IPS-NIHi7 (cell line): ENCODE data around the gene PAPPA2.
"Not testable (repeated sequence)": the region's sequence is repeated elsewhere in the genome, so short reads cannot be mapped to it uniquely, and the experiment has no call there.

Experiments used
- DNase-seq: peaks from one replicate; pipeline ENCODE4 v3.0.0; 2012; ENCODE audit warnings: mixed read lengths; ENCODE audit errors: extremely low spot score

PAPPA2 gene, protein sequence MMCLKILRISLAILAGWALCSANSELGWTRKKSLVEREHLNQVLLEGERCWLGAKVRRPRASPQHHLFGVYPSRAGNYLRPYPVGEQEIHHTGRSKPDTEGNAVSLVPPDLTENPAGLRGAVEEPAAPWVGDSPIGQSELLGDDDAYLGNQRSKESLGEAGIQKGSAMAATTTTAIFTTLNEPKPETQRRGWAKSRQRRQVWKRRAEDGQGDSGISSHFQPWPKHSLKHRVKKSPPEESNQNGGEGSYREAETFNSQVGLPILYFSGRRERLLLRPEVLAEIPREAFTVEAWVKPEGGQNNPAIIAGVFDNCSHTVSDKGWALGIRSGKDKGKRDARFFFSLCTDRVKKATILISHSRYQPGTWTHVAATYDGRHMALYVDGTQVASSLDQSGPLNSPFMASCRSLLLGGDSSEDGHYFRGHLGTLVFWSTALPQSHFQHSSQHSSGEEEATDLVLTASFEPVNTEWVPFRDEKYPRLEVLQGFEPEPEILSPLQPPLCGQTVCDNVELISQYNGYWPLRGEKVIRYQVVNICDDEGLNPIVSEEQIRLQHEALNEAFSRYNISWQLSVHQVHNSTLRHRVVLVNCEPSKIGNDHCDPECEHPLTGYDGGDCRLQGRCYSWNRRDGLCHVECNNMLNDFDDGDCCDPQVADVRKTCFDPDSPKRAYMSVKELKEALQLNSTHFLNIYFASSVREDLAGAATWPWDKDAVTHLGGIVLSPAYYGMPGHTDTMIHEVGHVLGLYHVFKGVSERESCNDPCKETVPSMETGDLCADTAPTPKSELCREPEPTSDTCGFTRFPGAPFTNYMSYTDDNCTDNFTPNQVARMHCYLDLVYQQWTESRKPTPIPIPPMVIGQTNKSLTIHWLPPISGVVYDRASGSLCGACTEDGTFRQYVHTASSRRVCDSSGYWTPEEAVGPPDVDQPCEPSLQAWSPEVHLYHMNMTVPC (N-terminal part only)

DNA sequence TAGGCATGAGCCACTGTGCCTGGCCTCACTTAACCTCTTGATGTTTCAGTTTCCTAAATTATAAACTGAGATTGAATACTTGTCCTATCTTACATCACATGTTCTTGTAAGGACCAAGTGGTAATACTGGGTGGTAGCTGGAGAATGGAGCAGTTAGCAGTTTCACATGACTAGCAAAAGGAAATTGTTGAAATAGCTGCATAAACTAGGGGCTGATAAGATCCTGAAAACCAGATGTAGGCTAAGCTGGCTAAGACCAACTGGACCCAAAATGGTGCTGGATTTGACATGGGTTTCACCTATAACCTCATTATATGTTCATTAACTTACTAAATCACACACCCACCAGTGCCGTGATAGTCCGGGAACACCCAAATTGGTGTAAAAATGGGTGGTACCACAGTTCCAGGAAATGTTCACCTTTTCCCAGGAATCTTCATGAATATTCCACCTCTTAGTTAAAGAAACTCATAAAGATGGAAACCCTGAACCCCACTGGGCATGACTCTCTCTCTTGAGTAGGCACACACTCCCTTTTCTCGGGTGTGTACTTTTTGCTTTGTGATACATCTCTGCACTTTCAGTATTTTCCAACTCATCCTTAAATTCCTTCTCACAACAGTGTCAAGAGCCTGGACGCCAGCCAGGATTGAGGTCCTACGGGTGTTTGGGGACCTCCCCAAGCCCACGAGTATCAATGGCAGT is at the start of gene PAPPA2:
Gene PAPPA2, plus strand, starts transcription at position 502 of the 705 bp plus-strand sequence. CDS start 93,148 bp downstream, outside the sequence.
- DNase-seq, result no peak

DNA sequence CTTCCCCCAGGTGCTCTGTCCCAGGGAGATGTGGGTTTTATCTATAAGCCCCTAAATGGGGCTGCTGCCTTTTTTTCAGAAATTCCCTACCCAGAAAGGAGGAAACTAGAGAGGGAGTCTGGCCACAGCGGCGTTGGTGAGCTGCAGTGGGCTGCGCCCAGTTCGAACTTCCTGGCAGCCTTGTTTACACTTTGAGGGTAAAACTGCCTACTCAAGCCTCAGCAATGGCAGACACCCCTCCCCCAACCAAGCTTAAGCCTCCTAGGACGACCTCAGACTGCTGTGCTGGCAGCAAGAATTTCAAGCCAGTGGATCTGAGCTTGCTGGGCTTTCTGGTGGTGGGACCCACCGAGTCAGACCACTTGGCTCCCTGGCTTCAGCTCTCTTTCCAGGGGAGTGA is 46.2 kb upstream of the PAPPA2 start:
- DNase-seq, result no peak

DNA sequence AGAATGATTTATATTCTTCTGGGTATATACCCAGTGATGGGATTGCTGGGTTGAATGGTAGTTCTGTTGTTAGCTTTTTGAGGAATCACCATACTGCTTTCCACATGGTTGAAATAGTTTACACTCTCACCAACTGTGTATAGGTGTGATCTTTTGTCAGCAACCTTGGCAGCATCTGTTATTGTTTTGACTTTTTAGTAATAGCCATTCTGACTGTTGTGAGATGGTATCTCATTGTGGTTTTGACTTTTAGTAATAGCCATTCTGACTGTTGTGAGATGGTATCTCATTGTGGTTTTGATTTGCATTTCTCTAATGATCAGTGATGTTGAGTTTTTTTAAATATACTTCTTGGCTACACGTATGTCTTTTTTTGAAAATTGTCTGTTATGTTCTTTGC is 43.4 kb upstream of the PAPPA2 start:
- not testable (repeated sequence) for DNase-seq

DNA sequence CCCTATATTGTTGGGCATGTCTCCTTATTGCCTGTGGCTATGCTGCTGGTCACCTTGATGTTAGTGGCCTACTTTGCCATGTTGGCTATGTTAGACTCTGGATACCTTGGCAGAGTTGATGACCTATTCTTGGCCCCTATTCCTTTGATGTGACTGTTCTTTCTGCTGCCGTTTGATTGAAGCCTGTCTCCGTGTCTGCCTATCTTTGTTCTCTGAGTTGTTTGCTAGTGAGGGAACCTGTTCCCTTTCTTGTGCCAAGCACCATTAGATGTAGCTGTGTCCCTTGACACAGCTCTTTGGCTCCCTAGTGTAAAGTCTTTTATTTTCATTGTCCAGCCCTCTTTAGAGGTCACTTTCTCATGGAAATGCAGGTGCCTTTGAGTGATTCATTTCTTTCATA is 28.7 kb upstream of the PAPPA2 start:
- DNase-seq, result no peak

DNA sequence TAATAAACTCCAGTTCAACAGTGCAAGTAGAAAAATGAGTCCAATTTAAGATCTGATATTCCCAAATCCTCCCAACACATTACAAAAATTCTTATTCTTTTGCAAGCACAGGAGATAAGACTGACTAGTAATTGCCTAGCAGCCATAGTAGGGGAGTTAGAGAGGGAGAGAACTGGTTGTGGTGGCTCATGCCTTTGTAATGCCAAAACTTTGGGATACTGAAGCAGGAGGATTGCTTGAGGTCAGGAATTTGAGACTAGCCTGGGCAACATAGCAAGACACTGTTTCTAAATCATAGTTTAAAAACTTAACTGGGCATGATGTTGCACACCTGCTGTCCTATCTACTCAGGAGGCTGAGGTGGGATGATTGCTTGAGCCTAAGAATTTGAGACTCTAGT is 26.7 kb upstream of the PAPPA2 start:
- no peak for DNase-seq

DNA sequence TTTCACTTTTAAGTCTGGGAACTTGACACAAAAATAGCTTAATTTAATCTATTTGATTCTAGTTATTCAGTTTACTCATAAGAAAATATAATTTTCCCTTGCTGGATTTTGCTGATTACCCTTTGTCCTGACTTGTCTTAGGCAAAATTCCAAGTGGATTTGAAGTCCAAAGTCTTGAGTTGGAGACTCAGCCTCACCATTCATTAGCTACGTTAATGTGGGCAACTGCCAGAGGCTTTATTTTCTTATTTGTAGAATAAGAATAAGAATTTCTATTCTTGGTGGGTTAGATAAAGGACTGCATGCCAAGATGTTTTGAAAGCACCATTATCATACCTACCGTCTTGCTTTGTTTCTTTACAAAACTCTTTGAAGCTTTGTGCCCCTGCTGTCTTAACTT is 22.8 kb upstream of the PAPPA2 start:
- DNase-seq, result no peak

DNA sequence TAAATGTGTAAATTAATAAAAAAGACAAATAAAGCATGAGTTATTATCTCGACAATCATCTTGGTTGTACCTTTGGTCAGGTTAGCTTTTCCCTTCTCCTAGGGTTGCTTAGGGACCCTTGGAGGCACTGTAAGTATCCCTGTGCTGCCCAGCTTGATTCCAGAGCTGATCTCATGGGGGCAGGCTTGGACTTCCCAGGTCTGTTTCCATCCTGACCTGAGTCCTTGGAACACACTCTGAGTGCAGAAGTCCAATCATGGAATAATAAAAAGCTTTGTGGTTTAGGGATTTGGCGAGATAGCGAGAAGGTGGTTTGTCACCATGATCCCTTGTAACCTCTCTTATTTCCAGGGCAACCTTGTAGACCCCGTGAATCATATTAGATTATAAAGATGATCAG is 18.7 kb upstream of the PAPPA2 start:
- DNase-seq, result no peak

DNA sequence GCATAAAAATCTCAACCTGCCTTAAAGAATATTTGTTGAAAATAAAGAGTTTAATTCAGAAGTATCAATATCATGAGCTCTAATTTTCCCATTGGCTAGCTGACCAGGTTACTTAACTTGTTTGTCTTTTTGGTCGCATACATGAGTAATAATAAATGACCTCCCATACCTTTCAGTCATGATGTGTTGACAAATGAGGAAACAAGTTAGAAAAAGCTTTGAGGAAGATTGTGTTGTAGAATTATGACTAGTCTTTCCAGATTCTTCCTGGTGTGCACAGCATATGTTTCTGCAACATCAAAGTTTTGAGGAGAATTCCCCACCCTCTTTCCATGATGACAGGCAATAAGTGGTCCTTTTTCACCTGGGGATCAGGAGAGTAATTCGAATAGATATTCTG is 17.6 kb upstream of the PAPPA2 start:
- no peak for DNase-seq

DNA sequence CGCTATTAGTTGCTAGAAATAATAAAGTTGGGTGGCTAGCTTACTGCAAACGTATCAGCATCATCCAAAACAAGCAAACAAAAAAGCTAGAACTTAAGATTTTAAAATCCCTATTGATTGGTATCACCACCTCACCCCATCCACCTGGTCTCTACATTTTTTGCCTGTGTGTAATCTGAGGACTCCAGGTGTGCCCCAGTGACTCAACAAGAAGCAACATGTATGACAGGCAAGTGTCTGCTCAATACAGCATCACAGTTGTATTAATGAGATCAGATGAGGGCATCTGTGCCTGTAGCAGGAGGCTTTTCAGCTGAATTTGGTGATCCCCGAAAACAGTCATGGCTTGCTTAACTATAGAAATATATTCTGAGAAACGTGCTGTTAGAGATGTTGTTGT is 14.6 kb upstream of the PAPPA2 start:
- no peak for DNase-seq

DNA sequence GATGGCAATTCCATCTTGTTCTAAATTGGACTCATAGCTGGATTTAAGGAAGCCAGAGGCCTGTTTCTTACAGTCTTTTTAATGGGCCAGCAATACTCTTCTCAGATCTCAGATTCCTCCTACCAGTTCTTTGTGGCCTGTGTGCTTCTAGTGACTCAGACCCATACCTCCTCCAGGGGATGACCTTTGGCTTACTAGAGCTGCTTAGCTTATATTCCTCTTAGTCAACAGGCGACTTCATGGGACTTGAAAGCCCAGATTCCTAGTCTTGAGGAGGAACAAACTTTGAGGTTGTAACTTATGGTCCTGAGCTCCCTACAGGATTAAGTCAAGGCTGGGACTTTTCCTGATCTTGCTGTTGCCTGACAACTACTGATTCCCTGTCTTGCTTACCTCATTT is 12.4 kb upstream of the PAPPA2 start:
- no peak for DNase-seq

DNA sequence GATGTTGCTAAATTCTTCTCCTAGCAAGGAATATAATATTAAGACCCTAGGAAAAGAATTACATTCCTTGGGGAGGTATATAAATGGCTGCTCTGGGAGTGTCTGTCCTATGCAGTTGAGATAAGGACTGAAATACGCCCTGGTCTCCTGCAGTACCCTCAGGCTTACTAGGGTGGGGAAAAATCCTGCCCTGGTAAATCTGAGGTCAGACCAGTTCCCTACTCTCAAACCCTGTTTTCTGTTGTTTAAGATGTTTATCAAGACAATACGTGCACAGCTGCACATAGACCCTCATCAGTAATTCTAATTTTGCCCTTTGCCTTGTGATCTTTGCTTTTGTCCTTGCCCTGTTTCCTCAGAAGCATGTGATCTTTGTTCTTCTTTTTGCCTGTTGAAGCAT is 11.2 kb upstream of the PAPPA2 start:
- DNase-seq, result not testable (repeated sequence)

DNA sequence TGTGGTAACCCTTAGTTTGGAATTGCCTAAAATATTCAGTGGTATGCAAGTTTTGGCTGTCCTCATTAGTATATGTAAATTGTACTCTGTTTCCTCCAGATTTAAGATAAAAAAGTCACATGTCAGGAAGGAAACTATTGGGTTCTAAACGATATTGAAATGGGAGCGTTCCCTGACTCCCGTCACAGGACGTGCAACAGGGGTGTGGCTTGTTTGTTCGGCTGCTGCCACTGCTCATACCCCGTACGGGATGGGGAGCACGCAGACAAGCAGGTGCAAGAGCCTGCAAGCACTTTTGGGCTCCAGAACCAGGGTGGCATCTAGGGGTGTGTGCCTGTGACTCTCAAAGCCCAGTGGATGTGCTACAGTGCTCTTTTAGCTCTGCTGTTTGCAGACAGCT is 6.2 kb upstream of the PAPPA2 start:
- no peak for DNase-seq

DNA sequence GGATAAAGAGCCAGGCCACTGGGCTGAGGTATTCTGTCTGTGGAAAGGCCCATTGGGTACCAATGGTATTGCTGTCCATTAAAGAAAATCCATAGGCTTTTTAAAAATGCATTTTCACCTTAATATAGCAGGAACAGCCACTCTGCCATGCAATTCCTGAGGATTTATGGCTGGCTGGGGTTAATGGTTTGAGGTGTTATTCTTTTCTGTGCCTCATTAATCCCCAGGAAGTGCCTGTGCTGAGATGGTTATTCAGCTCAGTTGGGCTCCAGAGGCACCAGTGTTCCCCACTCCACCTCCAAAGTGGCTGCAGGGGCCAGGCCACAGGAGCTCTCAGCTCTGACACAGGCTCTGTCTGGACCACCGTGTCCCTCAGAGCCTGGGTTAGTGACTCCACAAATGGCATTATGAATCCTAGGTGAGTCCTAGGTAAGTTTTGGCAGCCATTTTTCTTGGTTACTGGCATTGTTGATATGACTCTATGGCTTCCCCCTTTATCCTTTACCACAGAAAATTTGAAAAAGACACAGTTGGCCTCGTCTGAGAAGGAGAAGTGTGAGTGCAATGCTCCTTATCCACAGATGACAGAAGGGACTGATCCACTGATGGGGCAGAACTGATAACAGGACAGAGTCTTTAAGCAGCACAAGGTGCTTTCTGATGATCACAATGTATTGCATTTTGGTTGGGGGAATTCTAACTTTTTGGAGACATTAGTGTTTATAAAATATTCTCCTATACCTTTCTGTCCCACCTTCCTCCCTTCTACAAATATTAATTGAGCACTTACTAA is 2.2 kb upstream of the PAPPA2 start:
- no peak for DNase-seq

DNA sequence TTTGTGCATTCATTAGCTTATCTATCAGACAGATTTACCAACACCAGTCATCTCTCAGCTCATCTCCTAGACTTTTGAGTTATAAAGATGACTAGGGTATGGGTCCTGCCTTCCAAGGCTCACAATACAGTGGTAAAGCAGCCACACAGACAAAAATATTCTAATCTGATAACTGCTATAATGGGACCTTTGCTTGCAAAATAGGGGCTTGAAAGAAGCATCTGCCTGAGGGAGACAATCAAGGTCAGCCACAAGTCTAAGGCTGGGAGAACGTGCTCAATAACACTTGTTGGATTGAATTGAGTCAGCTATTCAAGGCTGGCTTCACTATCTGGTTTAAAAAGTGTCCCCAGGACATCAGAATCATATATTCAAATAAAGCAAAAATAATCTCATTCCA is 1.4 kb upstream of the PAPPA2 start:
- no peak for DNase-seq

DNA sequence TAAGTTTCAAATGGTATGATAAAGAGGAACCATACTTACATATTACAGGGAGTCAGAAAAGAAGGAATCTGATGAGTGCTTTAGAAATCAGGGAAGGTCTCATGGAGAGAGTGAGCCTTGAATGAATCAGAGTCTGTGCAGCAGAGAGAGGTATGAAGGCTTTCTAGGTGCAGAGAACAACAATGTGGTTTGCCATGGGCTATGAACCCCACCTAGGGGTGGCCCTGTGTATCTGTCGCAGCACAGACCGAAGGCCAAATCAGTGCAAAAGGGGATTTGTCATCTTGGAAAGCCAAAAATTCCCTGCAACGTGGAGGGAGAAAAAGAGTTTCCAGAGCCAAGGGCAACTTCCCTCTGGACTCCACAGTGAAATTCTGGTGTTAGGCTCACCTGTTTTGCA is 3.5 kb downstream of the PAPPA2 start:
- DNase-seq, result peak; percentile 84

DNA sequence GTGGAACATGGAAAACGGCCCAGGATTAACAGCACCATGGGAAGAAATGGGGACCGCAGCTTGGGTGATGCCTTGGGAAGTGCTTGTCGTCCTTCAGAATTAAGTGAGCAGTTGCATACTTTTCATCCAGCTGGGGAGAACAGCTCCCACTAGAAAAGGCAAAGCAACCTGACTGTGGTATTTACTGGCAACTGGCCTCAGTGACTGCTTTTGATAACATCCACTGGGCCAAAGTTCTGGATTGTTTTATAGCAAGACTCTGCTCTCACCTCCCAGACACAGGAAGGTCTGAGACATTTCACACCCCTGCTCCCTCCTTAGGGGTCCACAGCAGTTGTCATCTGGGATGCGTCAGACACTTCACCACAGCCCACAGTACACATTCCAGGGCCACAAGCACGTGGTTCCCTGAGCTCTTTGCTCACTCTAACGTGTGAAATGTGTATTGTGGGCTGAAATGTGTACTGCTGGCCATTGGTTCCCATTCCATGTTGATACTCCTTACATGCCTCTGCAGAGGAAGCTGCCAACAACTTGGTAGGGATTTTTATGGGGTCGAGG is 6.6 kb downstream of the PAPPA2 start:
- DNase-seq, result no peak

DNA sequence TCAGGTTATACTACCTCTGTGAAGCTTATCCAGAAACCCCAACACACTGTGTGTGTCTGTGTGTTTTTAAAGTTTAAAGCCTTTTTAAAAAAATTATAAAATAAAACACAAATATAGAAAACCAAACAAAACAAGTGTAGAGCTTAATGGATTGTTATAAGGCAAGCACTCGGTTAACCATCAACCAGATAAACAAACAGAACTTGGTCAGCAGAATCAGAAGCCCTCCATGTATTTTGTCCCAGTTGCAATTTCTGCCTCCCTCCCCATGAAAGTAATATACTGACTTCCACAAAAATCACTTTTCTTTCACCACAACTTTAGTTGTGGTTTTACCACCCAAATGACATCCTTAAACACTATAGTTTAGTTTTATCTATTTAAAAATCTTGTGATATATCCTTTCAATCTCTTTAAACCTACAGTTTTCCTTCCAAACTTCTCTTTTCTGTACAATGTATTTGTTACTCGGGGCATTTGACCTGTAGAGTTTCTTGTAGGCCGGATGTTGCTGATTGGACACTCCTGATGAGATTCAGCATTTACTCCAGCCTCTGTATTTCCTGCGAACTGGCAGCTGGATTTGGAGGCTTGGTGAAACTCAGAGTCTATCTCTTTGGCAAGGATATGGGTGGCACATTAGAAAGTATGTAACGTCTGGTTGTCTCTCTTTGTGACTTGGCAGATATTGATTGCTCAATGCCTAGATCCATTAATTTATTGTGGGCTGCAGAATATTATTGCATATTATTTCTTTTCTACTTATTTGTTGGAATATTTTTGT is 8.6 kb downstream of the PAPPA2 start:
- DNase-seq, result no peak

DNA sequence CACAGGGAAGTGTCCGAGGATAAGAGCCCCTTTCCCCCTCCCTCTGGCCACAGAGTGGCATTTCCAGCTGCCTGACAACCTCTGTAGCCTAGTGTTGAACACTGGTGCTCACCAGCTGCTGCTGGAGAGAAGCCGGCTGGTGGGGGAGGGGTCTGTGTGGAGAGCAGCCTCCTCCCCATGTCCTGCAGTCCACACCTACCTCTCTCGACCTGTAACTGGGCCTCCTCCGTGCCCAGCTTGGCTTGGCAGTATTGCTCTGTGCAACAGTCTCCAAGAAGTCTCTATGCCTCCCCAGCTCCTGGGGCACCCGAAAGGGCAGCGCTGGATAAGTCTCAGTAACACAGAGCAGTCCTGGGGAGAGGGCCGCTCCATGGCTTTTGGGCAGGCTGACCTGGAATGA is 17.0 kb downstream of the PAPPA2 start:
- peak; percentile 57 for DNase-seq

DNA sequence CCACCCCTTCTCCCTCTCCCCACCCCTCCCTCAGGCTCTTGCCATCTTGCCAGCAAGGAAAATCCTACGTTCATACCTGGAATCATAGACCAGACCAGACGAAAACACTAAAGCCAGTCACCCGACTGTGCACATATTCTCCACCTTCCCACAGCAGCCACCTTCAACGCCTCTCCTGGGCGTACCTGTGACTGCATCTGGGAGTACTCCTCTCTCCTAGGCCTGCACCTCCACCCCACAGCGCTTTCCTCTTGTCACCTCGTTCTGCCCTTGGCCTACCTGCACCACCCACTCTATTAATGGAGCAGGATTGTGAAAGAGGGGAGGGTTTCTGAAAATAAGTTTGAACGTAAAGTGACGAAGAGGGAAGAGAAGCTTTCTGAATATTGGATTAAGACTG is 17.8 kb downstream of the PAPPA2 start:
- no peak for DNase-seq

DNA sequence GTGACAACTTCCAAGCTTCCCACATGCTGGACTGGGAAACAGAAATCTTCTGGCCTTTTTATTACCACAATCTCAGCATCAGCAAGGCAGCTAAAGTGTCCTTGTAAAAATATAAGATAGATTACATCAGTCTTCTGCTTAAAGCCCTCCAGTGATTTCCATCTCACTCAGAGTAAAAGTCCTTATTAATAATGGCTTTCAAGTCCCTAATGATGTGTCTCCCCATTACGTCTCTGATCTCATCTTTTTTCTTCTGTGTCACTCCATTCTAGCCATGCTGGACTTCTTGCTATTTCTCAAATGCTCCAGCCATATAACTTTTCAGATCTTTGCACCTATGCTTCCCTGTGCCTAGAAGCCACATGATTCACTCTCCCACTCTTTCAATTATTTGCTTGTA is 22.1 kb downstream of the PAPPA2 start:
- no peak for DNase-seq
